Retinal pigment epithelial cell (primary cell): ENCODE data around the gene SEC23B.

Experiments used
- DNase-seq: peaks from one replicate; pipeline ENCODE4 v3.0.0-alpha.2; 2010; ENCODE audit warnings: low read depth
- H3K4me3 ChIP-seq: 2 replicates; pipeline ENCODE4 v1.5.1; 2011; ENCODE audit warnings: mild to moderate bottlenecking, low read length, control low read depth, moderate library complexity
- TF ChIP-seq, protein P1 (sequence below): conservative IDR thresholded peaks from 2 replicates; pipeline ENCODE4 v1.5.1; 2011; ENCODE audit warnings: low read depth, low read length, control low read depth, inconsistent platforms

Gene SEC23B

DNA sequence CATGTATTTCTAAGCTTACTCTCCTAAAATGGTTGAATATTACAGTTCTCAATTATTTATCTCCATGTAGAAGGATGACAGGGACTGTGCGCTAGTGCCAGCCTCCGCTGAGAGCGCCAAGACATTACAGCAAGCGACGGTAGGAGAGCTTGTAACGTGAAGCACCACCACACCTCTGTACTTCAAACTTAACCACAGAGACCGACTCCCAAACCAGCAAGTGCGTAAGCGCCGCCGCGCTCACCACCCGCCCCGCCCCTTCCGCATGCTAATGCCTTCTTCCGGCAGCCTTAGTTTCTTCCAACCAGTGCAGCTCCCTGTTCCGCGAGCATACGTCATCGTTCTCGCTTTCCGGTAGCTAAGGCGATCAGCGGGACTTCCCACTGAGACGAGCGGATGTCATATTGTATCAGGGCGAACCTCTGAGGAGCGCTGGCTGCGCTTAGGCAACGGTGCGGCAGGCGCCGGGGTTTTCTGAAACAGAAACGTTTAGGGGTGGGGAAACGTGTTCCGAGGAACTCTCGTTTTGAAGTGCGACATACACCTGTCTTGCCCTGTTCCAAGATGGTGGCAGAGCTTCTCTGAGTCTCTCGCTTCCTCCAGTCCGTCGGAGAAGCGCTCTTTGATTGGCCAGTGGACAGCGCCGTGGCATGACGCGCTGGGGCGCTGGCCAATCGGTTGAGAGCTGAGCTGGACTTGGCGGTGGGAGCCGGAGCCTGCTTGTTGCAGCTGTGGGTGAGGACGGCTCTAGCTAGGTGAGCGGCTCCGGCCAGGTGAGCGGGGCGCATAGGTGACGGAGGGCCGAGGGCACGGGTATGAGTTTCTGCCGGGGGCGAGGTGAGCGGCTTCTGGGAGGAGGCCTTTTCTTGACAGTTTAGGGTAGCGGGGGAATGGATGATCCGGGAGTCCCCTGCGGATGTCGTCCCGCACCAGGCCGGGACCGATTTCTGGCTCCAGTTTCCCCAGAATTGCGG, at the start of gene SEC23B:
TSS of gene SEC23B (plus strand) at position 723 of the 974 bp plus-strand sequence. CDS start 2,896 bp downstream, outside the sequence.
- H3K4me3 ChIP-seq: peak within 1 kb of the TSS; percentile 79
- DNase-seq: peak; percentile 92
- TF ChIP-seq, protein P1, sequence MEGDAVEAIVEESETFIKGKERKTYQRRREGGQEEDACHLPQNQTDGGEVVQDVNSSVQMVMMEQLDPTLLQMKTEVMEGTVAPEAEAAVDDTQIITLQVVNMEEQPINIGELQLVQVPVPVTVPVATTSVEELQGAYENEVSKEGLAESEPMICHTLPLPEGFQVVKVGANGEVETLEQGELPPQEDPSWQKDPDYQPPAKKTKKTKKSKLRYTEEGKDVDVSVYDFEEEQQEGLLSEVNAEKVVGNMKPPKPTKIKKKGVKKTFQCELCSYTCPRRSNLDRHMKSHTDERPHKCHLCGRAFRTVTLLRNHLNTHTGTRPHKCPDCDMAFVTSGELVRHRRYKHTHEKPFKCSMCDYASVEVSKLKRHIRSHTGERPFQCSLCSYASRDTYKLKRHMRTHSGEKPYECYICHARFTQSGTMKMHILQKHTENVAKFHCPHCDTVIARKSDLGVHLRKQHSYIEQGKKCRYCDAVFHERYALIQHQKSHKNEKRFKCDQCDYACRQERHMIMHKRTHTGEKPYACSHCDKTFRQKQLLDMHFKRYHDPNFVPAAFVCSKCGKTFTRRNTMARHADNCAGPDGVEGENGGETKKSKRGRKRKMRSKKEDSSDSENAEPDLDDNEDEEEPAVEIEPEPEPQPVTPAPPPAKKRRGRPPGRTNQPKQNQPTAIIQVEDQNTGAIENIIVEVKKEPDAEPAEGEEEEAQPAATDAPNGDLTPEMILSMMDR: no peak

DNA sequence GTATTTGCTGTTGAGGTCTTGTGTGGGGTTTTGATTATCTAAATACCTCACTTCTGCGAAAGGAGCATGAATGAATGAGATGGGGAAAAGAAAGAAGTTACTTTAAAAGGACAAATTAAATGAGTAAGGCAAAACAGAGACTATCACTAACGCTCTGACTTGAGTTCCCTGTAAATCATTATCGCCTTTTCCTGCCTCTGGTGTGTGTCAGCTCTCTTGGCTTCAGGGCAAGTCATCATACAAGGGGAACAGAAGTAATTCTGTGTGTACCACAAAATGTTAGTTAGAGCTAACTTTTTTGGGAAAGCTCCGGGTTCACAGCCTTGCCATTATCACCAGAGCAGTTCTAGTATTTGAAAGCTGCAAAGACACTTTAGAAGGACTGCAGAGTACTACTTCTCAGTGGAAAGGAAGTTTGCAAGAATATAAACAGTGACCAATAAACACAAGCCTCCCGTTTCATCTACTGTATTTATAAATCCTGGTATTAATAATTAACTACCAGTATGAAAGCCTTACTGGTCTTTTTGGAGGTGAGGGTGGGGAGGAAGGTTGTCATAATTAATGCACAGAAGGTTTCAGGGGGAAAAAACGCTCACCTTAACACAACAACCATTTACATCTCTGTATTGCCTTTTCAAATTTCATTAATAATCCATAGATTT, 42.1 kb upstream of the SEC23B start:
- TF ChIP-seq, protein P1: no peak
- DNase-seq: no peak
- no peak overlapping the region for H3K4me3 ChIP-seq

- H3K4me3 ChIP-seq: peak overlapping the region; percentile 97
- TF ChIP-seq, protein P1: no peak
- peak; percentile 4 for DNase-seq
Observed at GRCh38 chr20:18466574-18466893, 41.2 kb upstream of the SEC23B start.

- DNase-seq: peak; percentile 83
- H3K4me3 ChIP-seq: peak within 1 kb of the TSS; percentile 97
- TF ChIP-seq, protein P1: no peak
Observed at GRCh38 chr20:18466894-18467730, 40.6 kb upstream of the SEC23B start, which contains the start of the genes DZANK1 and POLR3F. DZANK1 (minus strand) TSS chr20:18467030; CDS start chr20:18465358, 1,672 bp downstream. POLR3F (plus strand) TSS chr20:18467390; CDS start chr20:18467507, 117 bp downstream.

GRCh38 chr20:18477218-18477617, 30.5 kb upstream of the SEC23B start:
- DNase-seq: no peak
- H3K4me3 ChIP-seq: no peak overlapping the region
- TF ChIP-seq, protein P1: no peak

DNA sequence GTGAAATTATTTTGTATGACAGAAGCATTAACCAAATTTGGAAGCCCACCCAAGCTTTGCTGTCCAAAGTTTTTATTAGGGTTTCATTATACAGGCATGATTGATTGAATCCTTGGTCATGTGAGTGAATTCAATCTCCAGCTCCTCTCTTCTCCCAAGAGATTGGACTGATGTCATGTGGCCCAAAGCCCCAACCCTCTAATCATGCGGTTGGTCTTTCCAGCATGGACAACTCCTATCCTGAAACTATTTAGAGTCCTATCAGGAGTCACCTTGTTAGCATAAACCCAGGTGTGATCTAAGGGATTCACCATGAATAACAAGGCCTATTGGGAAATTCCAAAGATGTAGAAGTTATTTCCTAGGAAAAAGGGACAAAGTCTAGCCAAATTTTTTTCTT, 29.9 kb upstream of the SEC23B start:
- H3K4me3 ChIP-seq: no peak overlapping the region
- DNase-seq: no peak
- TF ChIP-seq, protein P1: no peak
